HEK293T (cell line): ENCODE measurements around the gene NRG3.

ENCODE experiments used
- BHLHE40 ChIP-seq: fragments of 450-650 bp; IDR thresholded peaks from 2 replicates; pipeline ENCODE4 v1.6.1; 2016; ENCODE audit warnings: mild to moderate bottlenecking, moderate library complexity, borderline replicate concordance
- ELF4 ChIP-seq: fragments of 450-650 bp; IDR thresholded peaks from 2 replicates; pipeline ENCODE4 v1.6.1; 2017; ENCODE audit warnings: antibody characterized with exemption
- FOXK2 ChIP-seq: fragments of 450-650 bp; IDR thresholded peaks from 2 replicates; pipeline ENCODE4 v1.6.1; 2016; ENCODE audit warnings: mild to moderate bottlenecking
- FOXM1 ChIP-seq: fragments of 450-650 bp; IDR thresholded peaks from 2 replicates; pipeline ENCODE4 v1.6.1; 2017; ENCODE audit warnings: mild to moderate bottlenecking, borderline replicate concordance
- L3MBTL2 ChIP-seq: fragments of 450-650 bp; conservative IDR thresholded peaks from 2 replicates; pipeline ENCODE4 v1.6.1; 2016; ENCODE audit warnings: mild to moderate bottlenecking
- ZNF384 ChIP-seq: fragments of 450-650 bp; IDR thresholded peaks from 2 replicates; pipeline ENCODE4 v1.6.1; 2016

DNA sequence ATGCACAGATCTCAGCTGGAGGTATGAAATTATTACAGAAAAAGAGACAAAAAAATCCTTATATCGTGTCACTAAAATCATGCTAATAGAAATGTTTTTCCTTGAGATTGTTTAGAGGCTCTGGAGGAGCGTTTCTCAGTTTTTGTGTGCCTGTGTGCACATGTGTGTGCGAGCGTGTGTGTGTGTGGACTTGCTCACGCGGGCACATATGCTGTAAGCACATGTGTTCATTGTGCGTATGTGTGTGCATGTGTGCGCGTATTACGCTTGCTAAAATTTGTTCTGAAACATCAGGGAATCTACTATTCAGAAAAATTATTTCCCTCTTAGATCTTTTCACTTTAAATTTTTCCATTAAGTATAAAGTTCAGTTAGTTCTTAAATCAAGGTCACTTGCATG, 1111.2 kb downstream of the NRG3 start:
- no peak for TF ChIP-seq FOXK2
- TF ChIP-seq L3MBTL2 = no peak
- TF ChIP-seq FOXM1 = no peak
- no peak for TF ChIP-seq BHLHE40
- no peak for TF ChIP-seq ZNF384
- no peak for TF ChIP-seq ELF4
